T-helper 2 cell treated with Interferon-gamma antibody and Interleukin-4, amounts not matched to agents 100 ng/mL and 5 ng/mL, for 36 hours (primary cell): Measurements from ENCODE around the gene GLYR1. TPM values are rescaled to one million over a fixed set of nuclear protein-coding genes. Genes with fewer than 3 reads are reported as not detected.
"Not testable (repeated sequence)": the region's sequence is repeated elsewhere in the genome, so short reads cannot be mapped to it uniquely, and the experiment has no call there.

Source experiments
- intact Hi-C: fragments of 100-400 bp; cut with micrococcal nuclease; formaldehyde crosslinking; loops from one replicate; pipeline ENCODE4 v1.15.1; 2023
- total RNA-seq: library from RNA; stranded (reverse); gene quantifications from 2 replicates; pipeline ENCODE4 v1.2.3, GENCODE V29; 2022

GLYR1 gene
- total RNA-seq, 1 donor from 2014 or later = 116 TPM

GRCh38 chr16:4790871-4791270 lies 56.2 kb downstream of the GLYR1 start:
- intact Hi-C loops = no loop called here

- intact Hi-C loops = no loop called here
Measured at GRCh38 chr16:4790261-4790660, 56.8 kb downstream of the GLYR1 start.

GRCh38 chr16:4788910-4789309 lies 58.2 kb downstream of the GLYR1 start:
- intact Hi-C loops = no loop called here

GRCh38 chr16:4788489-4788889 lies 58.6 kb downstream of the GLYR1 start:
- intact Hi-C loops = no loop called here

- intact Hi-C loops = no loop called here
Measured at GRCh38 chr16:4787627-4788482, 59.2 kb downstream of the GLYR1 start, which contains the start of gene SEPTIN12. Gene SEPTIN12 (minus strand): TSS chr16:4788345. CDS start chr16:4787645, 700 bp downstream.

GRCh38 chr16:4787068-4787467 lies 60.0 kb downstream of the GLYR1 start:
- intact Hi-C loops = no loop called here

- intact Hi-C loops = no loop called here
Measured at GRCh38 chr16:4785758-4786433, 61.2 kb downstream of the GLYR1 start.

GRCh38 chr16:4784444-4784987 lies 62.6 kb downstream of the GLYR1 start:
- intact Hi-C loops = not testable (repeated sequence)

GRCh38 chr16:4783951-4784336 lies 63.1 kb downstream of the GLYR1 start:
- intact Hi-C loops = no loop called here

- intact Hi-C loops = no loop called here
Measured at GRCh38 chr16:4783251-4783950, 63.7 kb downstream of the GLYR1 start.

- intact Hi-C loops = no loop called here
Measured at GRCh38 chr16:4780235-4780634, 66.9 kb downstream of the GLYR1 start.

- intact Hi-C loops = no loop called here
Measured at GRCh38 chr16:4778050-4778392, 69.1 kb downstream of the GLYR1 start.

GRCh38 chr16:4777339-4778049 lies 69.6 kb downstream of the GLYR1 start:
- intact Hi-C loops = no loop called here

GRCh38 chr16:4776141-4776705 lies 70.9 kb downstream of the GLYR1 start:
- intact Hi-C loops = no loop called here

GRCh38 chr16:4775005-4775404 lies 72.1 kb downstream of the GLYR1 start:
- intact Hi-C loops = no loop called here

- intact Hi-C loops = no loop called here
Measured at GRCh38 chr16:4772351-4772750, 74.7 kb downstream of the GLYR1 start.

- intact Hi-C loops = no loop called here
Measured at GRCh38 chr16:4771646-4772045, 75.4 kb downstream of the GLYR1 start.

GRCh38 chr16:4769306-4769638 lies 77.8 kb downstream of the GLYR1 start:
- intact Hi-C loops = loop anchor here (10.0 kb wide), 1 partner anchor 154 kb away; the partner anchor contains the start of gene UBALD1

- intact Hi-C loops = loop anchor here (1.0 to 10.0 kb wide), 3 partner anchors 34 to 190 kb away; partner anchors contain the start of genes ANKS3, DNAAF8, SEC14L5 and UBALD1
Measured at GRCh38 chr16:4768549-4769305, 78.4 kb downstream of the GLYR1 start.
